Common myeloid progenitor, CD34-positive (primary cell): ENCODE data around the gene TRAF5. TPM values are rescaled to one million over a fixed set of nuclear protein-coding genes. Genes with fewer than 3 reads are reported as not detected.

Experiments
- CTCF ChIA-PET: fragments of 350-600 bp; sonication (Branson Sonifier 250); formaldehyde crosslinking; loops from one replicate; lab custom pipeline; 2021; ENCODE audit warnings: antibody characterized with exemption; lab: Charles Lee
- POLR2A ChIA-PET: fragments of 350-600 bp; sonication (Branson Sonifier 250); formaldehyde crosslinking; loops from one replicate; lab custom pipeline; 2021; ENCODE audit warnings: antibody characterized with exemption; lab: Charles Lee
- DNase-seq, 3 donors: peaks; one replicate each; pipeline versions ENCODE4 v3.0.0 to v3.0.0-alpha.2; 2013
- H3K27ac ChIP-seq, 2 experiments: 1 replicate in 1 of 2; 2 replicates in 1 of 2; pipeline ENCODE4 v1.7.0; 2013; ENCODE audit warnings: inconsistent platforms in 2 of 2, low read length in 2 of 2, mild to moderate bottlenecking in 2 of 2, low read depth in 1 of 2, moderate library complexity in 1 of 2; ENCODE audit not compliant: severe bottlenecking in 2 of 2, insufficient read depth in 1 of 2, poor library complexity in 1 of 2
- H3K27me3 ChIP-seq, 5 experiments: replicated peaks in 2 of 5; 1 replicate in 3 of 5; 2 replicates in 2 of 5; pipeline versions ENCODE4 v1.6.1 to v1.7.0; 2013; ENCODE audit warnings: low read length in 4 of 5, mild to moderate bottlenecking in 2 of 5, moderate library complexity in 2 of 5, inconsistent platforms in 1 of 5; ENCODE audit not compliant: insufficient read depth in 5 of 5, control insufficient read depth in 4 of 5
- H3K36me3 ChIP-seq, 4 experiments: 1 replicate in 2 of 4; 2 replicates in 2 of 4; pipeline versions ENCODE4 v1.6.1 to v1.7.0; 2013; ENCODE audit warnings: low read length in 3 of 4, control low read depth in 1 of 4, mild to moderate bottlenecking in 1 of 4; ENCODE audit not compliant: control insufficient read depth in 4 of 4, insufficient read depth in 4 of 4
- H3K4me1 ChIP-seq, 4 experiments: 1 replicate in 3 of 4; 2 replicates in 1 of 4; pipeline versions ENCODE4 v1.6.1 to v1.7.1; 2013; ENCODE audit warnings: low read length in 3 of 4, mild to moderate bottlenecking in 3 of 4, control low read depth in 1 of 4, inconsistent platforms in 1 of 4, moderate library complexity in 1 of 4; ENCODE audit not compliant: control insufficient read depth in 4 of 4, insufficient read depth in 4 of 4; ENCODE audit errors: control extremely low read depth in 1 of 4
- H3K4me3 ChIP-seq, 7 experiments: 1 replicate in 4 of 7; 2 replicates in 3 of 7; pipeline versions ENCODE4 v1.5.1 to v1.7.0; 2013; ENCODE audit warnings: mild to moderate bottlenecking in 7 of 7, low read length in 6 of 7, moderate library complexity in 6 of 7, inconsistent platforms in 2 of 7, low read depth in 2 of 7, control low read depth in 1 of 7; ENCODE audit not compliant: insufficient read depth in 4 of 7, control insufficient read depth in 1 of 7; ENCODE audit errors: extremely low read depth in 1 of 7
- H3K9me3 ChIP-seq, 5 experiments: 1 replicate in 4 of 5; 2 replicates in 1 of 5; pipeline versions ENCODE4 v1.6.1 to v1.7.1; 2013; ENCODE audit warnings: low read length in 4 of 5, mild to moderate bottlenecking in 2 of 5, inconsistent platforms in 1 of 5, low read depth in 1 of 5, moderate library complexity in 1 of 5; ENCODE audit not compliant: control insufficient read depth in 4 of 5, insufficient read depth in 2 of 5; ENCODE audit errors: control extremely low read depth in 1 of 5
- WGBS: methylation state at CpG from one replicate; pipeline ENCODE4 v1.1.5; 2013; ENCODE audit not compliant: insufficient coverage; 5-methylcytosine and 5-hydroxymethylcytosine counted together
- polyA plus RNA-seq: library from polyadenylated mRNA; unstranded; fragments of 120-200 nt; gene quantifications from one replicate; pipeline ENCODE4 v1.2.1, GENCODE V29; 2013

The TRAF5 gene, protein sequence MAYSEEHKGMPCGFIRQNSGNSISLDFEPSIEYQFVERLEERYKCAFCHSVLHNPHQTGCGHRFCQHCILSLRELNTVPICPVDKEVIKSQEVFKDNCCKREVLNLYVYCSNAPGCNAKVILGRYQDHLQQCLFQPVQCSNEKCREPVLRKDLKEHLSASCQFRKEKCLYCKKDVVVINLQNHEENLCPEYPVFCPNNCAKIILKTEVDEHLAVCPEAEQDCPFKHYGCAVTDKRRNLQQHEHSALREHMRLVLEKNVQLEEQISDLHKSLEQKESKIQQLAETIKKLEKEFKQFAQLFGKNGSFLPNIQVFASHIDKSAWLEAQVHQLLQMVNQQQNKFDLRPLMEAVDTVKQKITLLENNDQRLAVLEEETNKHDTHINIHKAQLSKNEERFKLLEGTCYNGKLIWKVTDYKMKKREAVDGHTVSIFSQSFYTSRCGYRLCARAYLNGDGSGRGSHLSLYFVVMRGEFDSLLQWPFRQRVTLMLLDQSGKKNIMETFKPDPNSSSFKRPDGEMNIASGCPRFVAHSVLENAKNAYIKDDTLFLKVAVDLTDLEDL
- polyA plus RNA-seq, result 69.3 TPM

DNA sequence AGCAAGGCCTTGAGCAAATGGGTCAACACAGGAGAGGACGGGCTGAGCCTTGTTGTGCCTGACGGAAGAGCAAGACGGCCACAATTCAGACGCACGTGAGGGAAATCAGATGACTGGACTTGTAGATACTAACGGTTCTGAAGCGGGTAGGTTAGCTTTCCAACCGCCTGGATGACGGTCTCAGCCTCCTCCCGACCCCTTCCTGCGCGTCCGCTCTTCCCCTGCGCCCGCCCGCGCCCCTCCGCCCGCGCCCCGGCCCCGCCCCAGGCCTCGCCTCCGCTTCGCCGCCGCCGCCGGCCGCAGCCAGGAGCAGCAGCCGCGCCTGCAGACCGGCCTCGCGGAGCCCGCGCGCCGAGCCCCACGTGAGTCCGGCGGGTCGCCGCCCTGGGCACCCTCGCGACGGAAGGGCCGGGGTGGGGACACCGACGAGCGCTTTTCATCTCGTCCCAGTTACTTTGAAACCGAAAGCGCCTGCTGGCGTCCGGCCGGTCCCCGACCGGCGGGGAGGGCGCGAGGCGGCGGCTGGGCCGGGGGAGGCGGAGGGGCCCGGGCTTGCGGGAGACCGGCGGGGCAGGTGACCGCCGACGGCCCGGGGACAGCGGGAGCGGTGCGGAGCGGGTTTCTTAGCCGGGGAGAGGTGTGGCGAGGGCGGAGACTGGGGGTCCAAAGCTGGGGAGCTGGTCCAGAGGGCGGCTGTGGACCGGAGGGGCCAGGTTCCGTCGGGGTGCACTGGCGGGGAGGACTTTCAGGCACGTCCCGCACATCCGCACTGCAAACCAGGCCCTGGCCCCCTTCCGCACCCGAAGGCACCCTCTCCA, at the start of gene TRAF5:
Gene TRAF5 (plus strand): TSS at position 306 of the 818 bp plus-strand sequence. CDS start 26,407 bp downstream, outside the sequence.
- peaks cover 16 to 54% (median 48%) of the 10 kb centered on the region in 4 experiments for H3K4me1 ChIP-seq
- H3K4me3 ChIP-seq, result peak within 1 kb of the TSS; percentile 45 to 88 (median 74)
- peak; percentile 39 to 72 (median 56) for DNase-seq
- peak within 1 kb of the TSS; percentile 36 to 76 for H3K27ac ChIP-seq
- CTCF ChIA-PET, result interaction anchor here (0.7 to 9.5 kb wide), 9 partner anchors 14 to 185 kb away, joined by 3 to 111 read pairs (median 6); no protein-coding TSS in a partner anchor
- POLR2A ChIA-PET, result interaction anchor here (0.5 to 1.4 kb wide), 4 partner anchors 13 to 847 kb away, joined by 3 to 4 read pairs (median 3); no protein-coding TSS in a partner anchor
- H3K36me3 ChIP-seq, result peaks cover 0 to 6% (median 0%) of the 10 kb centered on the region in 4 experiments
- H3K9me3 ChIP-seq, result no peaks in the 10 kb centered on the region
- no peaks in the 10 kb centered on the region for H3K27me3 ChIP-seq
- under 1% methylated on average over 73 of the region's 91 CpGs for WGBS

DNA sequence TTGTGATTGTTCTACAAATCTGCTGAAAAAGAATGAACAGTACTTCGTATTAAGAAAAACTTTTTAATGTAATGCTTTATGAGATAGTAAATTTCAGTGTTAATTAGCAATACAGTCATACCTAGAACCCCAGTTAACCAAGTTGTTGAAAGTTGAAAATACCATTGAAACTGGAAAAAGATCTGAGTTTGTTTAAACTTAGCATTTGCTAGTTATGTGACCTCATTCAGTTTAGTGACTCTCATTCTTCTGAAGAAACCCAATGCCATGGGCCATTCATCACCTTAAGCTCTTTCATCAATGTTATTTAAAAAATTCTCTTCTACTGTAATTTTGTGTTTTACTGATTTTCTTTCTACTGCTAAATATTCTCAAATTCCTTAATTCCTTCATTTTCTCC, 47.3 kb upstream of the TRAF5 start:
- CTCF ChIA-PET, result no interaction called here
- peaks cover 13 to 67% (median 37%) of the 10 kb centered on the region in 4 experiments for H3K36me3 ChIP-seq
- H3K4me3 ChIP-seq, result no peak overlapping the region
- no CpG with 5 or more reads among the region's 1 CpG for WGBS
- H3K27ac ChIP-seq, result no peak overlapping the region
- POLR2A ChIA-PET, result no interaction called here
- no peak for DNase-seq
- H3K27me3 ChIP-seq, result no peaks in the 10 kb centered on the region
- H3K4me1 ChIP-seq, result no peaks in the 10 kb centered on the region
- no peaks in the 10 kb centered on the region for H3K9me3 ChIP-seq

DNA sequence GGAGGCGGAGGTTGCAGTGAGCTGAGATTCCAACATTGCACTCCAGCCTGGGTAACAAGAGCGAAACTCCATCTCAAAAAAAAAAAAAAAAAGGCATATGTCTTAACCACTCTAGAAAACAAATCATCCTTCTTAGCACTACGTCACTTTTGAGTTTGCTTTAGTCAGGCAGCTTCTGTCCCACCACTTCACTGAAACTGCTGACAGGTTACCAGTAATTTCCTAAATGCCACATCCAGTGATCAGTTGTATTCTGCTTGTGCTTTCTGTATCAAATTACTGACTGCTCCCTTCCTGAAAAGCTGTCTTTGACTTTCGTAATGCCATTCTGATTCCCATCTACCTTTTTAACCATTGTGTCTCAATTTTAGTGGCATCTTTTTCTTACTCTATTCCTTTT, 45.7 kb upstream of the TRAF5 start:
- ChIA-PET POLR2A (no interaction called here), CTCF (interaction anchor here (0.5 kb wide), 1 partner anchor 1140 kb away, joined by 5 read pairs; no protein-coding TSS in a partner anchor)
- Histone ChIP-seq H3K36me3 (peaks cover 16 to 73% (median 42%) of the 10 kb centered on the region in 4 experiments), H3K4me3 (no peak overlapping the region), H3K27me3 (no peaks in the 10 kb centered on the region), H3K27ac (no peak overlapping the region), H3K4me1 (no peaks in the 10 kb centered on the region), H3K9me3 (no peaks in the 10 kb centered on the region)
- DNase-seq, result no peak
- 100% methylated on average over 2 of the region's 4 CpGs for WGBS

DNA sequence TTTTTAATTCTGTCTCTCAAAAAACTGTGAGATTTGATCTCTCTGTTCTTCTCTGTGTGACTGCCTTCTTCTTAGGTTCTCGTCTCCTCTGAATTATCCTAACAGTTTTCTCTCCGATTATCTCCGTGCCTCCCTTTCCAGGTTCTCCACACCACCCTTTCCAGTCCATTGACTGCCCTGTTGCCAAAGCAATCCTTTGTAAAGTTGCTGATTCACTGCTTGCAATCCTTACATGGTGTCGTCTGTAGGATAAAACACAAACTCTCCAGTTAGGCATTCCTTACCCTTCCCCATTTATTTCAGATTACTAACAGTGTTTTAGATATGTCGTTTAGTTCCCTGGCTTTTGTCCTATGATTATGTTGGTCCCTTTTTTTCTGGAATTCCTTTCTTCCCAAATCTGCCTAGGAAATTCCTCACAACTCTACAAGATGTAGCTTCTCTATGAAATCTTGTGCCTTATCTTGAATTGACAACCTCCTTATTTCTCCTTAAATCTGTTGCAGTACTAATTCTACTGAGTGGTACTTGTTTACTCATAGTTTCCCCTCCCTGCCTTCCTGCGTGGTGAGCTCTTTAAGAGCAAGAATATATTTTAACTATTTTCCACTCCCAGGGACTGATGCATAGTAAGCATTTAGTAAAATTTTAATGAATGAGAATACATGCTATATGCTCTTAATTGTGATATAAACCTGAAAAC, 45.2 kb upstream of the TRAF5 start:
- ChIA-PET CTCF (interaction anchor here (0.5 to 1.2 kb wide), 2 partner anchors 15 to 1141 kb away, joined by 4 to 5 read pairs; no protein-coding TSS in a partner anchor), POLR2A (no interaction called here)
- H3K4me1 ChIP-seq, result no peaks in the 10 kb centered on the region
- H3K9me3 ChIP-seq, result no peaks in the 10 kb centered on the region
- WGBS, result 97% methylated on average over 5 of the region's 6 CpGs
- H3K36me3 ChIP-seq, result peaks cover 13 to 68% (median 41%) of the 10 kb centered on the region in 4 experiments
- H3K27me3 ChIP-seq, result no peaks in the 10 kb centered on the region
- H3K27ac ChIP-seq, result no peak overlapping the region
- no peak overlapping the region for H3K4me3 ChIP-seq
- DNase-seq, result no peak

DNA sequence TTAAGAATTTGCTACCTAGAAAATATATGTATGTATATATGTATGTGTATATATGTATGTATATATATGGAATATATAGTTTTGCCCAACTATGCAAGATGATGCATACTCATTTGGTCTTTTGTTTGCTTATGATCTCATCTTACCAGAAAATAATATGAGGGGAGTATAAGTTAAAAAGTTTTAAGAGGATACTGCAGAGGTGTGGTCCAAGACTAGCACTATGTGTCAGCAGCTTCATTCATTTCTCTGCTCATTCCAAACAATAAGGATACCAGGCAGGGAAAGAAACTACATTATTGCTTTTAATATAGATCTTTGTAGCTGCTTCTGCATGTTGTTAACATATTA, 44.6 kb upstream of the TRAF5 start:
- Histone ChIP-seq H3K27me3 (no peaks in the 10 kb centered on the region), H3K36me3 (peaks cover 15 to 66% (median 42%) of the 10 kb centered on the region in 4 experiments), H3K9me3 (no peaks in the 10 kb centered on the region), H3K4me3 (no peak overlapping the region), H3K4me1 (no peaks in the 10 kb centered on the region), H3K27ac (no peak overlapping the region)
- no peak for DNase-seq
- POLR2A ChIA-PET, result no interaction called here
- CTCF ChIA-PET, result interaction anchor here (1.1 to 1.2 kb wide), 2 partner anchors 11 to 14 kb away, joined by 3 to 4 read pairs; no protein-coding TSS in a partner anchor

DNA sequence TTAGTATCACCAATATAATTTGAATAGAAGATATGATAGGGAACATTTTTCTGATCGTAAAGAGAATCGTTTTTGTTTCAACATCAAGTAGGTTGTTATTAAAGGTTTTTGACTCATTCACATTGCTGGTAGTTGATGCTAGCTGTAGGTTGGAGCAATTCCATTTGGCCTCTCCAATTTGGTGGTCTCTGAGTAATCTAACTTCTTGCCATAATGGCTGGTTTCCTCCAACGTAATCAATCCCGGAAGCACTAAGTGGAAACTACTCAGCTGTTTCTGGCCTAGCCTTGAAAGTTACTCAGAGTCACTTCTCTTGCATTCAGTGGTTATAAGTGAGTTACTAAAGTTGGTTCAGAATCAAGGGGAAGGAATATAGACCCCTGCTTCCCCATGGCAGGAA, 41.4 kb upstream of the TRAF5 start:
- no peak for DNase-seq
- H3K9me3 ChIP-seq, result no peaks in the 10 kb centered on the region
- H3K36me3 ChIP-seq, result peaks cover 13 to 63% (median 42%) of the 10 kb centered on the region in 4 experiments
- POLR2A ChIA-PET, result no interaction called here
- WGBS, result 100% methylated on average over 3 of the region's 4 CpGs
- no peaks in the 10 kb centered on the region for H3K27me3 ChIP-seq
- H3K27ac ChIP-seq, result no peak overlapping the region
- no peak overlapping the region for H3K4me3 ChIP-seq
- CTCF ChIA-PET, result interaction anchor here (1.0 to 1.1 kb wide), 2 partner anchors 9 to 12 kb away, joined by 3 to 4 read pairs; no protein-coding TSS in a partner anchor
- H3K4me1 ChIP-seq, result no peaks in the 10 kb centered on the region
